GM20000 (cell line): Measurements from ENCODE around the gene MRPL17.
"Not testable (repeated sequence)": the region's sequence is repeated elsewhere in the genome, so short reads cannot be mapped to it uniquely, and the experiment has no call there.

ENCODE experiments used
- DNase-seq: peaks from one replicate; pipeline ENCODE4 v3.0.0; 2012; ENCODE audit warnings: low spot score
- CTCF ChIP-seq: IDR thresholded peaks from 2 replicates; pipeline ENCODE4 v1.5.1; 2012; ENCODE audit warnings: mild to moderate bottlenecking, control low read depth; ENCODE audit errors: extremely low read depth, missing control alignments

MRPL17 gene

GRCh38 chr11:6717426-6717825 is 34.3 kb upstream of the MRPL17 start:
- no peak for TF ChIP-seq CTCF

DNA sequence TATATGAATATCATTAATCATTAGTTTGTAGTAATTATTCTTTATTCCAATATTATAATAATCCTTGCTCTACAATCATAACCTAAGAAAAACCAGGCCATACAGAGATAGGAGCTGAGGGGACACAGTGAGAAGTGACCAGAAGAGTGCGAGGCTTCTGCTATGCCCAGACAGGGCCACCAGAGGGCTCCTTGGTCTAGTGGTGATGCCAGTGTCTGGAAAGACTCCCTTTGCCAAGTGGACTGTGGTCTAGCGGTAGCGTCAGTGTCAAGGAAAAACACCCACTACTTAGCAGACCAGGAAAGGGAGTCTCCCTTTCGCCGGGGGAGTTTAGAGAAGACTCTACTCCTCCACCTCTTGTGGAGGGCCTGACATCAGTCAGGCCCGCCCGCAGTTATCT is 28.4 kb upstream of the MRPL17 start:
- peak; percentile 53 for TF ChIP-seq CTCF
- DNase-seq, result not testable (repeated sequence)

More at GRCh38 chr11:6717426-6717825, 34.3 kb upstream of the MRPL17 start:
- DNase-seq, result no peak

- no peak for TF ChIP-seq CTCF
- DNase-seq, result no peak
Measured at GRCh38 chr11:6708876-6709275, 25.7 kb upstream of the MRPL17 start.

DNA sequence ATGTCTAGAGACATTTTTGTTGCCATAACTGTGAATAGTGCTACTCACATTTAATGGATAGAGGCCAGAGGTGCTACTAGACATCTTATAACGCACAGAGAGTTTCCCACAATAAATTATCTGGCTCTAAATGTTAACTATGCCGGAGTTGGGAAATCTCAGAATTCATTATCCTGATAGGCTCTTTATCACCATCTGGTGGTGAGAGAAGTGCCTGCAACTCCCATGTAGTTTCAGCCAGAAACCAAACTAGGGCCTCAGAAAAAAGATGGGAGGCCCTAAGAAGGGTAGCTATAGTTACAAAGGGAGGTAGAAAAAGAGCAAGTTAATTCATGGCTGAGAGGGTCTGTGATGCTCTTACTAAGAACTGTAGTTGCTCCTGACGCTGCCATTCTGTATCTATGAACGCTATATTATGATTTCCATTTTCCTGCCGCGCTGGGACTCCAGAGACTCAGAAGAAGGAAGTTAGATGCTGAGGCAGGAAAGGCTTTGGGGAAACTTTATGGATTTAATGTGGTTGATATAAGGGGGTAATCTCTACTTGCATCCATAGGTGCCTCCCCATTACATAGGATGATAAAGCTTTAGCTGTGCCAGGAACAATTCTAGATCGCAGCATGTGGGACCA is 22.9 kb upstream of the MRPL17 start:
- peak; percentile 43 for TF ChIP-seq CTCF
- peak; percentile 49 for DNase-seq

GRCh38 chr11:6703247-6704063 is 20.3 kb upstream of the MRPL17 start:
- no peak for DNase-seq
- TF ChIP-seq CTCF, result peak; percentile 28

- not testable (repeated sequence) for DNase-seq
Measured at GRCh38 chr11:6701955-6702354, 18.8 kb upstream of the MRPL17 start.

- no peak for TF ChIP-seq CTCF
- DNase-seq, result no peak
Measured at GRCh38 chr11:6695377-6695776, 12.2 kb upstream of the MRPL17 start.

DNA sequence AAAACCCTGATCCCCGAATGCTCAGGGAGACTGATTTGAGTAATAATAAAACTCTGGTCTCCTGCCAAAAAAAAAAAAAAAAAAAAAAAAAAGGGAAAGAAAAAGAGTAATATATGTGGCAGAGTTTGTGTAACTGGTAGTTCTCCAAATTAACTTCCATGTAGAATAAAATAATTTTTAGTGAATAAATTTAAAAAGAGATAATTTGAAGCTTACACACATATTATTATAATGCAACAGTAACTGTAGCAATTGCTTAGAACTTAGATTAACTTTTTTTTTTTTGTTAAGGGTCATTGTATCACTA is 11.0 kb upstream of the MRPL17 start:
- TF ChIP-seq CTCF, result no peak
- DNase-seq, result no peak
